ENCODE data around the gene AKAP3.

- TF ChIP-seq CTCF (IDR thresholded peaks at IDR 0.05) (no peak), POLR2A (IDR thresholded peaks at IDR 0.05) (no peak)
Measured at GRCh38 chr12:4653257-4653656, 4.4 kb upstream of the AKAP3 start.
